Measurements from ENCODE around the gene STK26.
"Not testable (repeated sequence)": the region's sequence is repeated elsewhere in the genome, so short reads cannot be mapped to it uniquely, and the experiment has no call there.

STK26 gene

DNA sequence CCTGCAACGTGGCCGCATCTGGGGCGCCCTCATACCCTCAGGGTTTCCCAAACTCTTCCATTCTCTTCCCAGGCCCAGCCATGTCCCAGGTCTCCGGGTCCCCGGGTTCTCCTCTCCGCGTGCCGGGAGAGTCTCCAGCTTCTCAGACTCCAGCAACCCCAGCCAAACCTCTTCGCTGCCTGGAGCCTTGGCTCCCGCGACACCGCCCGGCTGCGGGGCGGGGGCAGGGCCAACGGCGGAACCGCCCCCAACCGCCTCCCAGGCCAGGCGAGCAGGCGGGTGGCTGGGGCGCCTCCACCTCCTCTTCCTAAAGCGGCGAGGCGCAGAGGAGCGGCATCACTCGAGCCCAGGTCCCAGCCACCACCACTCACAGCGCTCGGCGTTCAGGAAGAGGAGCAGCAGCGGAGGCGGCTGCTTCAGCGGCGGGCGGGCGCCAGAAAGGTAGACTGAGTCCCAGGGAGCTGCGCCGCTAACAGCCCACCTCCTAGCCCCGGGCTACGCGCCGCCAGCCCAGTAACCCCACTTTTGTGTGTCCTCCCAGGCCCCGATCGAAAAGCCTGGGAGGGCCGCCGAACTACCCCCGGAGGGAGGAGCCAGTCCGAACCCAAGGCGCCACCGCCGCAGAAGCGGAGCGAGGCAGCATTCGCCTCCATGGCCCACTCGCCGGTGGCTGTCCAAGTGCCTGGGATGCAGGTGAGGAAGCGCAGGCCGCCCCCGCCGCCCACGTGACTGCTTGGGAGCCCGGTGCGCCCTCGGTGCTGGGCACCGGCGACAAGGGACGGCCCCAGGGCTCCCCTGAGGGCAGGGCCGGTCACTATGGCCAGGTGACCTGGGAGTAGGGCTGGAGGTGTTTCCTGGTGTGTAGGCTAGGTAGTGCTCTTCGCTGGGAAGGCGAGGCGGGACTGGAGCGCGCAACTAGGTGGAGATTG is at the start of gene STK26:
STK26 (plus strand) TSS at position 336 of the 929 bp plus-strand sequence; CDS start at position 652, 316 bp downstream.
- peak; percentile 31 for DNase-seq (ENCODE audit: low read depth)

- no peak for DNase-seq (ENCODE audit: low read depth)
These were observed 47.3 kb upstream of the STK26 start for GRCh38 chrX:131975851-131976250.

DNA sequence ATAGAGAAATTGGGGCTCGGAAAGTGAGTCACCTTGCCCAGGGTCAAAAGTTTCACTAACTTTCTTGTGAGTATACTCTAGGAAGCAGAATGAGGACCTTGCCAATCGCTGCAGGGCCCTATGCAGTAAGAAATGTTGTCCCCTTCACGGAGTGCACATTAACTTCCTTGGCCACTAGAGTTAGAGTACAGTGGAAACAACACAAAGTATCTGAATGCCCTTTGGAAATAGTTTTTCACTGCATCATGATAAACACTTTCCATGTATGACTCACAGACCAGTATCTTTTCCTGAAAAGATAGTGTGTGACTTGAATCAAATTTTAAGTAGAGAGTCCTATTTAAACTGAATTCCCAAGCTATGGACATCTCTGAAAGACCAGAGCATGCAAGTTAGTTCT is 45.5 kb upstream of the STK26 start:
- DNase-seq (ENCODE audit: low read depth) = no peak

GRCh38 chrX:131979116-131979515 is 44.0 kb upstream of the STK26 start:
- DNase-seq (ENCODE audit: low read depth) = no peak

DNA sequence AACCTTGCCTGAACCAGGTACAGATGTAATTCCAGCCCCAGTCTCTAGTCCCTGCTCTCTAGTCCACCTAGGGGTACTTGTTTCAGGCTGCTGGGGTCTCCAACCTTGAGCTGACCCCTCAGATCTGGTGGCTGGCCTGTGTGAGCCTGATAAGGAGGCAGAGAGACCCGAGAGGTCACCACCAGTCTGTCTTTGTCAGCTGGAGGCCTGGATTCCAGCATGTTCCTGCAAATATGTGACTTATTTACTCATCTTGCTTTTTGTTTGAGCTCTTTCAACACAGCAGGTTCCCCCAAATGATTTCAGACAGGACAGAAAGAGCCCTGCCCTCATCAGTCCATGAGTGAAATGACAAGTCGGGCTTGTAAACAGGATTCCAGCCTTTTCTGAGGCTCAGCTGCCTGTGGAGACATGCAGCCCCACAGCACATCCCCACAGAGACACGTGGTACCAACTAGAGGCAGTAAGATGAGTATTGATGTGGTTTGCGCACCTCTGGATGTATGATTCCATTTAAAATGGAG is 37.5 kb upstream of the STK26 start:
- no peak for DNase-seq (ENCODE audit: low read depth)

- DNase-seq (ENCODE audit: low read depth) = no peak
These were observed 35.9 kb upstream of the STK26 start for GRCh38 chrX:131987252-131987651.

GRCh38 chrX:131988236-131988635 is 34.9 kb upstream of the STK26 start:
- DNase-seq (ENCODE audit: low read depth) = no peak

DNA sequence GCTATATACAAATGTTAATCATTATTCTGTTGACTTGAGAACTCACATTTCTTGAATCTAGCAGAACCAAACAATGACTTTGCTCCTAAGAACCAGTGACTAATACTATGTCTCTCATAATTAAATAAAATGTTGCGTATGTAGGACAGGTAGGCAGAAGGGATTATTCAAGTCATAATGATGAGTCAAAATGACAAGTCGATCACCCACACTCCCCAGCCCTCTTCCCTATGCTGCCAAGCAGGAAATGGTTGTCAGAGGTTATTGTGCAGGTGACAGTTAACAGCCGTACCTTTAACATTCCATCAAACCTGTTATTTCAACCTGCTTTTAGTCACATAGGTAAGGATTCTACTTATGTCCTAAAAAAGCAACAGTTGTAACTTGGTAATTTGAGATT is 22.0 kb upstream of the STK26 start:
- DNase-seq (ENCODE audit: low read depth) = no peak

GRCh38 chrX:132004728-132005127 is 18.4 kb upstream of the STK26 start:
- DNase-seq (ENCODE audit: low read depth) = no peak

DNA sequence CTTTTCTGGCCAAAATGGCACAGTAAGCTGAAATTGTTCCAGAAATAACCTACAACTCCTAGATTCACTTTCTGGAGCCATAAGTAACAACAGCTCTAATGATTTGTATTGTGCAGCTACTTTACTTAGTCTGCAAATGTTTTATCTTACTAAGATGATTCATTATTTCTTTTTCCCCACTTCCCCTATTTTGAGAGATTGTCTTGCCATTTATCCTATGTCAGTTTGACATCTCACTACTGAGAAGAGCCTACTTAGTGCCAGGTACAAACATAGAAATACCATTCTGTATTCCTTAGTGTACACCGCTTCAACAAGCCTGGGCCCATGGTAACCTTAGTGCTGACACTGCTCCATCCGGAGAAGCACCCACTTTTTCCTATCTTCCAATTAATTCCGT is 13.8 kb upstream of the STK26 start:
- no peak for DNase-seq (ENCODE audit: low read depth)

- DNase-seq (ENCODE audit: low read depth) = not testable (repeated sequence)
These were observed 12.9 kb upstream of the STK26 start for GRCh38 chrX:132010213-132010612.

DNA sequence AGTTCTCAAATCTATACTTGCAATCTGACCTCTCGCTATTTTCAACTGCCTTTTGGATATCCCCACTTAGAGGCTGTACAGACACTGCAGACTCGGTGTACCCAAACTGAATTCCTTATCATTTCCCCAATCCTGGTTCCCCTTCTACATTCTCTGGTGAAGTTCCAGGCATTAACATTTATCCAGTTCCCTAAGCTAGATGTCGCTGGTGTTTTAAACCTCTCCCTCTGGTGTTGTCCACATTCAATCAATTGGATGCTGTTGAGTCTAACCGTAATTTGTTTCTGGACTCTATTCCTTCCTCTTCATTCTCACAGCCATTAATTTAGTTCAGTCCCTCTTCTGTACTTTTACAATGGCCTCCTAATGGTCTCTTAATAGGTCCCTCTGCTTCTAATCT is 7.2 kb upstream of the STK26 start:
- no peak for DNase-seq (ENCODE audit: low read depth)

DNA sequence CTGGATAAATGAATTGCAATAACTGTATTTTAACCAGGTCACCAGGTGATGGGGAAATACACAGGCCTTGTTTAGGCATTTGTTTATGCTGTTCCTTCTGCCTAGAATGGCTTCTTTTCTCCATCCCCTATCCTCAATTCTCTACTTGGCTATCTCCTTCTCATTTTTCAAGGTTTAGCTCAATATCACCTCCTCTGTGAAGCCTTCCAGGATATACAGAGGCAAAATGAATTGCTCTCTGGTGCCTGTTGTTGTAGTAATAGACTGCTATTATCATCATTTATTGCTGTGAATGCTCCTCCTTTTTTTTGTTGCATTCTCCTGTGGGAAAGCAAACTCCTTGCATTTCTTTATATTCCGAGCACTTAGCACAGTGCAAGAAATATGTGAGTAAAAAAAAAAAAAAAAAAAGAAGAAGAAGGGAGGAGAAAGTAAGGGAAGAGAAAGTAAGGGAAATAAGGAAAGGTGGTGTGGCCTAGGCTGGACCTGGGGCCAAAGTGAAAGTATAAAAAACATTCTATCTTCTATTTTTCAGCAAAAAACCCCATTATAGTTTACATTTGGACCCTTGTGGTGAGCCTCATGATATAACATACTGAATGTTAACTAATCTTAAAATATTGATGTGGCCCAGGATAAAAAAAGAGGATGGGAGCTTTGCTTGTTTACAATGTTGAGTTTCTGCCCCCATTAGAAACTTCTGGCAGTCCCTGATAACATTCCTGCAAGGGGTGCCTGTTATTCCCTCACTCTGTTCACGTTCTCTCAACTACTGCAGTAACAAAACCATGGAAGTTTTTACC is 6.3 kb upstream of the STK26 start:
- no peak for DNase-seq (ENCODE audit: low read depth)

DNA sequence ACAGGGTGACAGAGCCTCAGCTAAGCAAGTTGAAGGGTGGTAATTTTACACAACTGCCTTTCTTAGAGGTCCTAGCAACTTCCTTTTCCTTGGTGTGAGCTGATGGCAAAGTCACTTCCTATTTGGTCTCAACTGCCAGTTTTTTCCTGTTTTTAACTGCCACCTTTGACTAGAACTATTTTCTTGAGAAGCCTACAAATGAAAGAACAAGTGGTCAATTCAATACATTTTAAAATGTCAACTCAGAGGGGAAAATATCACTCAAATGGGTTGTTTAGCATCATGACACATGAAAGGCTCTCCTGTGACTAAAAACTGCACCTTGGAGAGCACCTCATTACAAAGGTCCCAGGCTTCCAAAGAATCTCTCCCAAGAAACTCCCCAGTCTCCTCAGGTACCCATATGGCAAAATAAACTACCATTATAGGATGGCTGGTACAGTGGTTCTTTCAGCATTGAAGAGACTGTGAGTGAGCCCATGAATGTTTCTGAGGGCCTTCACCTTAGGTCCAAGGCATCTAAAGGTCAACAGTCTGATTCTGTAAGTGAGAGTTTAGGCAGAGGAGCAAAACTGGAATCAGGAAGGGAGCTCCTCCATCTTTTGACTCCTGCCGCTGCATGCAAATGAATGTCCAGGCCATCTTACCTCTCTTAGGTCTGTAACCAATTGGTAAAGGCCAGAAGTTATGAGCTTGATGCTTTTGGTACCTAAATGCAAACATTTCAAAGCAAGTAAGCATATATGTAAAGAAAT is 5.5 kb upstream of the STK26 start:
- no peak for DNase-seq (ENCODE audit: low read depth)

DNA sequence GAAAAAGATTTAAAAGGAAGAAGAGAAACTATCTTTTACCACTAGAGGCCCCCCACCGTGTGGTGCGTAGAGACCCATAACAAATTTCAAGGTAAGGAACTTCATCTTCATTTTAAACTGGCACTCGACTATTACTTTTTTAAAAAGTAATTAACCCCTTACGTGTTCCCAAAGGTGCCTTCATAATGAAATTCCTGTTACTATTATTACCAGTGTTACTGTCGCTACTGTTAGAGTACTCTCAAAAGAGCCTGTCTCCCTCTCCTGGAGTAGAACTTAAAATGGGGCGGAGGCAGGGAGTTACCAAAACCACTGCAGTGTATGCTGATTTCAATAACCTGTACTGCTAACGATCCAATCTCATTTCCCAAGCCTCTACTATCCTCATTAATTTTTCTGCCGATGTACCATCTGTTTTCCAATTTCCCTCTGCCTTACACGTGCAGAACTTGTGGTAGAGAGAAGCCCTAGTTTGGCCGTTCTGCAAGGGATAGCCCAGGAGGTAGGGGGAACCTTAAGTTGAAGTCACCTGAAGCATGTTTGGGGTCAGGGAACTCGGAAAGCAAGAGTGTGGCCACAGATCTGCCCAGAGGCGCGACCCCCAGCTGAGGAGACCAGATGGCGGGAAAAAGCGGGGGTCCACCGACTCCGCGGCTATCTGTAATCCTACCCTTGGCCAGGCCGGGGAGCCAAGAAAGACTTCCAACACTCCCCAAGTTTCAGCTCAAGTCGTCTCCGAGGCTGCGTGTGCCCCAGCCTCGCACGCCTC is 720 bp upstream of the STK26 start:
- DNase-seq (ENCODE audit: low read depth) = no peak

- DNase-seq (ENCODE audit: low read depth) = peak; percentile 26
These were observed 839 bp downstream of the STK26 start for GRCh38 chrX:132023896-132024386.

DNA sequence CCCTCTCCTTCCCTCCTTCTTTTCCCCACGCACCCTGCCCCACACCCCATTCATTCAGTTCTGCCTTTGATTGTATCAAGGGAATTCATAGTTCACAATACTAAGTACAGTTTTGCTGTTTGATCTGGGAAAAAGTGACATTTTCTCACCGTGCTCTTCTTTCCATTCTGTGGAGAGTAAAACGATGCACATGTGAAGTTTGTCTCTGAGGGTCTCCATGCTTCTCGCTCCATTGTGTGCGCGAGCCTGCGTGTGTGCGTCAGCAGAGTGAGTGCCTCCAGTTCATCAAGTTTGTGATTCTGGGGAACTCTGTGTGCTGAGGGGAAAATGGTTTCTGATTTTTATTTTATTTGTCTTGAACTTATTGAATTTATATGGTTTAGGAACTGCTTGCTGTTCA is 1.9 kb downstream of the STK26 start:
- no peak for DNase-seq (ENCODE audit: low read depth)

DNA sequence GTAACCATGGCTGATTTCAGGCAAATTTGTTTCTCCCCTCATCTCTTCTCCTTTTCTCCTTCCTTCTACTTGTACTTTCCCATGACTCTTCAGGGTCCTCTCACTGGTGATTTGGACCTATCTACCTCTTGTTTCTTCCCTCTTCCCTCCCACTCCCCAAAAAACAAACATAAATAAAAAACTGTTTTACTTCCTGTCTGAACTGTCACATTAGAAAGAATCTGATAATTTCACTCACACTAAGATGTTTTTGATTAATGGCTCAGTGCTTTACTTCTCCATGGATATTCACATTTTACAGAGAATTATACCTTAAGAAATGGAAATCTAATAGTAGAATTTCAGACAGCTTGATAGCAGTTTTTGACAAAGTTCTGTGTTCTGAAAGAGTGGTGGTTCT is 7.2 kb downstream of the STK26 start:
- DNase-seq (ENCODE audit: low read depth) = no peak

- DNase-seq (ENCODE audit: low read depth) = no peak
These were observed 8.8 kb downstream of the STK26 start for GRCh38 chrX:132031867-132032266.

DNA sequence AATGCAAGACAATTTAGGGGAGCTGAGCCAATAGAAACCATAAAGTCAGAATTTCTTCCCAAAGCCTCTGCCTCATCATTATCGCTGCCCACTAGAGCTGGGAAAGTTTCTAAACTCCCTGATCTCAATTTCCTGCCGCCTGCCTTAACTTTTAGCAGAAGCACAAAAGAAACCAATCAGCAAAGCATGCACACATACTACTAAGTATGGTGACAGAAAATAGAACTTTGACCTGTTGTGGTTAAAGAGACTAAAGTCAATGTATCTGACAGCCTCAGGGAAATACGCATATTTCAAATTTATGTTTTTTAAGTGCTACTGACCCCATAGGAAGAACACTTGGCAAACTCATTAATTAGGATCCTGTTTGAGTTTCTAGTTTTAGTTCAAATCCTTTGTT is 10.1 kb downstream of the STK26 start:
- DNase-seq (ENCODE audit: low read depth) = no peak

- no peak for DNase-seq (ENCODE audit: low read depth)
These were observed 11.5 kb downstream of the STK26 start for GRCh38 chrX:132034648-132035047.

All from stimulated activated CD8-positive, alpha-beta memory T cell treated with anti-CD3 and anti-CD28 coated beads, Interleukin-7, amount 100 ng/mL, for 24 hours (primary cell).